HepG2 (cell line): Measurements from ENCODE around the gene KCNMA1. TPM values are rescaled to one million over a fixed set of nuclear protein-coding genes. Genes with fewer than 3 reads are reported as not detected.

Experiments used
- ATAC-seq: fragments of 200-7000 bp; cut with Tn5 transposase; 3 replicates; pipeline ENCODE4 v1.9.1; 2020; ENCODE audit warnings: mild to moderate bottlenecking, moderate library complexity
- BruUV-seq: library from RNA; stranded (reverse); fragments of 400-500 nt; replicated peaks from 2 replicates; lab custom pipeline; 2021; lab: Mats Ljungman, UMichigan
- CTCF ChIA-PET: fragments of 300-600 bp; formaldehyde crosslinking; extraction: SDS; loops from one replicate; lab custom pipeline; 2021; ENCODE audit warnings: low total read pairs, inconsistent platforms, low intra/inter-chr PET ratio; lab: Yijun Ruan, JAX
- POLR2A ChIA-PET: fragments of 350-600 bp; sonication (Branson Sonifier 250); formaldehyde crosslinking; loops from one replicate; lab custom pipeline; 2020; ENCODE audit warnings: antibody characterized with exemption, inconsistent platforms; lab: Yijun Ruan, JAX
- DNase-seq: peaks from one replicate; pipeline ENCODE4 v3.0.0-alpha.2; 2015; ENCODE audit warnings: low spot score
- FAIRE-seq: peaks from 3 replicates; lab custom pipeline; 2011; peaks lifted over from hg19 to GRCh38; lab: Jason Lieb, UNC
- H2AFZ ChIP-seq: one replicate; pipeline ENCODE4 v1.6.1; 2011; ENCODE audit warnings: low read length, inconsistent platforms
- H3K27ac ChIP-seq: fragments of 300-600 bp; 3 replicates; pipeline ENCODE4 v1.8.0; 2011; ENCODE audit warnings: mixed run types, mild to moderate bottlenecking, mixed read lengths, low read length, inconsistent platforms; ENCODE audit not compliant: insufficient read depth; ENCODE audit errors: extremely low read length
- H3K27me3 ChIP-seq, 2 experiments: fragments of 200-600 bp in 1 of 2; 2 replicates in 1 of 2; 3 replicates in 1 of 2; pipeline versions ENCODE4 v1.6.0 to v1.8.0; 2011; ENCODE audit warnings: low read length in 2 of 2, mild to moderate bottlenecking in 2 of 2, moderate library complexity in 2 of 2, inconsistent platforms in 1 of 2; ENCODE audit not compliant: insufficient read depth in 2 of 2, control insufficient read depth in 1 of 2
- H3K36me3 ChIP-seq, 2 experiments: fragments of 200-600 bp in 1 of 2; replicated peaks in 1 of 2; 2 replicates in 1 of 2; 3 replicates in 1 of 2; pipeline versions ENCODE4 v1.5.1 to v1.8.0; 2011; ENCODE audit warnings: low read length in 2 of 2, inconsistent platforms in 1 of 2; ENCODE audit not compliant: insufficient read depth in 2 of 2, control insufficient read depth in 1 of 2
- H3K4me1 ChIP-seq: 2 replicates; pipeline ENCODE4 v1.5.1; 2012; ENCODE audit warnings: low read length, inconsistent platforms; ENCODE audit not compliant: insufficient read depth
- H3K4me2 ChIP-seq: 2 replicates; pipeline ENCODE4 v1.6.0; 2011; ENCODE audit warnings: low read depth, low read length, inconsistent platforms
- H3K4me3 ChIP-seq, 3 experiments: fragments of 200-600 bp in 1 of 3; sonication (generic), shearing (Covaris generic) in 1 of 3; replicated peaks in 1 of 3; 2 replicates each; pipeline ENCODE4 v1.5.1; 2011 to 2016; ENCODE audit warnings: low read length in 3 of 3, inconsistent platforms in 2 of 3, low read depth in 2 of 3, mild to moderate bottlenecking in 2 of 3, control low read depth in 1 of 3, mixed read lengths in 1 of 3; ENCODE audit not compliant: insufficient read depth in 1 of 3
- H3K79me2 ChIP-seq: one replicate; pipeline ENCODE4 v1.6.1; 2011; ENCODE audit warnings: low read length, inconsistent platforms; ENCODE audit not compliant: insufficient read depth
- H3K9ac ChIP-seq: 2 replicates; pipeline ENCODE4 v1.6.0; 2011; ENCODE audit warnings: mild to moderate bottlenecking, low read depth, low read length, inconsistent platforms; ENCODE audit not compliant: insufficient read depth
- H3K9me3 ChIP-seq: 2 replicates; pipeline ENCODE4 v1.5.1; 2012; ENCODE audit warnings: mild to moderate bottlenecking, low read length
- H4K20me1 ChIP-seq: 2 replicates; pipeline ENCODE4 v1.6.0; 2011; ENCODE audit warnings: inconsistent platforms, mild to moderate bottlenecking, low read length, moderate library complexity; ENCODE audit not compliant: insufficient read depth
- ARNT2 ChIP-seq: sonication (generic); formaldehyde crosslinking; IDR thresholded peaks from 2 replicates; pipeline ENCODE4 v1.8.0; 2022; ENCODE audit warnings: mild to moderate bottlenecking, low read depth, missing genetic modification reagents, moderate library complexity
- ATF3 ChIP-seq: sonication (generic); formaldehyde crosslinking; IDR thresholded peaks from 2 replicates; pipeline ENCODE4 v1.4.0; 2020; ENCODE audit warnings: missing genetic modification reagents
- CENPT ChIP-seq: sonication (generic); formaldehyde crosslinking; IDR thresholded peaks from 2 replicates; pipeline ENCODE4 v1.8.0; 2022; ENCODE audit warnings: low read depth, mild to moderate bottlenecking, moderate library complexity, missing genetic modification reagents
- ESRRA ChIP-seq: sonication (generic); formaldehyde crosslinking; IDR thresholded peaks from 2 replicates; pipeline ENCODE4 v1.5.1; 2020; ENCODE audit warnings: mild to moderate bottlenecking, low read depth, missing genetic modification reagents
- IKZF4 ChIP-seq: sonication (generic); formaldehyde crosslinking; IDR thresholded peaks from 2 replicates; pipeline ENCODE4 v1.5.1; 2020; ENCODE audit warnings: borderline replicate concordance, mild to moderate bottlenecking, low read depth, missing genetic modification reagents; ENCODE audit errors: not compliant biosample characterization
- SP1 ChIP-seq, 2 experiments: fragments of 450-650 bp in 1 of 2; sonication (generic) in 1 of 2; formaldehyde crosslinking in 1 of 2; IDR thresholded peaks; 2 replicates each; pipeline versions ENCODE4 v1.4.0 to v1.6.1; 2016 to 2020; ENCODE audit warnings: missing genetic modification reagents in 1 of 2
- STAT5B ChIP-seq: sonication (generic); formaldehyde crosslinking; IDR thresholded peaks from 2 replicates; pipeline ENCODE4 v1.4.0; 2020; ENCODE audit warnings: missing genetic modification reagents
- ZBTB44 ChIP-seq: sonication (generic); formaldehyde crosslinking; IDR thresholded peaks from 2 replicates; pipeline ENCODE4 v1.4.0; 2020; ENCODE audit warnings: missing genetic modification reagents
- ZNF431 ChIP-seq: sonication (generic); formaldehyde crosslinking; IDR thresholded peaks from 2 replicates; pipeline ENCODE4 v1.9.0; 2022; ENCODE audit warnings: missing genetic modification reagents, low read depth, mild to moderate bottlenecking, borderline replicate concordance
- ZNF670 ChIP-seq: sonication (generic); formaldehyde crosslinking; IDR thresholded peaks from 2 replicates; pipeline ENCODE4 v1.8.0; 2022; ENCODE audit warnings: mild to moderate bottlenecking, missing genetic modification reagents, borderline replicate concordance
- ZNF784 ChIP-seq: sonication (generic); formaldehyde crosslinking; IDR thresholded peaks from 2 replicates; pipeline ENCODE4 v1.5.1; 2020; ENCODE audit warnings: missing genetic modification reagents, mild to moderate bottlenecking, borderline replicate concordance
- WGBS: methylation state at CpG from one replicate; pipeline ENCODE4 v1.1.6; 2017; ENCODE audit warnings: low lambda C conversion rate; 5-methylcytosine and 5-hydroxymethylcytosine counted together
- in situ Hi-C: cut with HindIII; loops from 2 replicates; pipeline ENCODE4 v1.10.0; 2017; ENCODE audit warnings: low pct_unique_long_range_greater_than_20kb; ENCODE audit not compliant: extremely low pct_ligation_motif_present
- intact Hi-C: fragments of 100-400 bp; cut with micrococcal nuclease; formaldehyde crosslinking; loops from one replicate; pipeline ENCODE4 v1.10.0; 2022; ENCODE audit not compliant: unreplicated experiment
- polyA plus RNA-seq, 8 experiments: library from polyadenylated mRNA; depleted of rRNA in 3 of 8; stranded (reverse) in 7 of 8; unstranded in 1 of 8; fragments of >200 nt; fragmentation: Illumina TruSeq in 4 of 8; extraction: Trizol in 4 of 8; gene quantifications; 2 replicates each; pipeline versions ENCODE4 v1.2.1 to v1.2.3, GENCODE V29; 2011 to 2016; ENCODE audit warnings: low read depth in 4 of 8, missing spikeins in 1 of 8, mixed read lengths in 1 of 8; ENCODE audit not compliant: insufficient read depth in 1 of 8
- total RNA-seq, 5 experiments: library from RNA; depleted of rRNA; stranded (reverse); fragments of >200 nt; fragmentation: Illumina TruSeq; extraction: Trizol; gene quantifications; 2 replicates each; pipeline ENCODE4 v1.2.3, GENCODE V29; 2016; ENCODE audit warnings: low read depth in 1 of 5
- TF ChIP-seq, protein P1 (sequence below): sonication (generic); formaldehyde crosslinking; conservative IDR thresholded peaks from 2 replicates; pipeline ENCODE4 v1.8.0; 2022; ENCODE audit warnings: missing genetic modification reagents
- TF ChIP-seq, protein P2 (sequence below): sonication (generic); formaldehyde crosslinking; IDR thresholded peaks from 2 replicates; pipeline ENCODE4 v1.8.1; 2022; ENCODE audit warnings: mild to moderate bottlenecking, missing genetic modification reagents

Gene KCNMA1
- total and polyA plus RNA-seq, 2 of the 13 experiments (the other 11 are each of a cell fraction or from before 2014, with no cell fraction given): 0.02 TPM; not detected in 1

DNA sequence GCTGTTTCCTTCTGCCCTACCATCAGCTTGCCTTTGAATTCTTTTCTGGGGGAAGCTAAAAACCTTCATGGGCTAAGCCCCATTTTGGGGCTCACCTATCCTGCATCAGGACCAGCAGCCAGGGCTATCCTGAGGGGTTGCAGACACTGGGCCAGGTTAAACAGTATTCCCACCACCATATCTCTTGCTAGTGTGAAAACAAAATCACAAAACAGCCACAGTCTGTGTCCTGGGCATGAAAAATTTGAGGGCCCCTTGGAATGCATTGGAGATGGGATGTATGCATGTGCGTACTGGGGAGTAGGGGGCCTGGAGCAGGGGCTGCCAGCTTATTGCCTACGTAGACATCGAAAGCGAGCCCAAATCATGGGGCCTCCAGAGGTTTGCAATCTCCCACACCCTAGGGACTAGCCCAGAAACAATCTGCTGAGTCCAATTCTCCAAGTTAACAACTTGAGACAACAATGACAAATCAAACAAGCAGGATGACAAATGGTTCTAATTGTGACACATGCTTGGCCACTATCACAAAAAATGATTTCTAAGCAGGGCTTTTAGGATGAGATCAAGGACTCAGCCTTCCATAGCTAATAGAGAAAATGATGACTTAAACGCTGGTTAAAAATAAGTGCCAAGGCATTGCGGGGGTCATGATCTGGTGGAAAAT, 557.1 kb downstream of the KCNMA1 start:
- H3K9ac ChIP-seq: no peak overlapping the region
- H3K27ac ChIP-seq: no peak overlapping the region
- H3K9me3 ChIP-seq: no peaks in the 10 kb centered on the region
- ATAC-seq: no peak
- no peaks in the 10 kb centered on the region; a peak in 1 of 5 replicates for H3K27me3 ChIP-seq
- no peaks in the 10 kb centered on the region for H3K79me2 ChIP-seq
- H3K4me3 ChIP-seq: no peak overlapping the region
- no peaks in the 10 kb centered on the region for H3K36me3 ChIP-seq
- H3K4me1 ChIP-seq: no peaks in the 10 kb centered on the region
- no peak overlapping the region for H3K4me2 ChIP-seq
- POLR2A ChIA-PET: no interaction called here
- in situ Hi-C loops: no loop called here
- no peaks in the 10 kb centered on the region for H4K20me1 ChIP-seq
- CTCF ChIA-PET: no interaction called here
- H2AFZ ChIP-seq: no peak overlapping the region
- DNase-seq: no peak
- intact Hi-C loops: no loop called here
- WGBS: 27% methylated on average over 6 of the region's 6 CpGs
- no TSS peak for BruUV-seq
- FAIRE-seq: no peak
- TF ChIP-seq ZNF784 (CRISPR knock-in tag) (no peak), ESRRA (CRISPR knock-in tag) (no peak), ZNF670 (no peak), SP1 (IDR thresholded peaks at IDR 0.05) (no peak), SP1 (CRISPR knock-in tag; IDR thresholded peaks at IDR 0.05) (no peak), ARNT2 (CRISPR knock-in tag) (no peak), STAT5B (CRISPR knock-in tag) (no peak), ZBTB44 (no peak), ZNF431 (CRISPR knock-in tag) (no peak), IKZF4 (no peak), CENPT (CRISPR knock-in tag) (no peak), ATF3 (CRISPR knock-in tag) (no peak)
- TF ChIP-seq, protein P1, sequence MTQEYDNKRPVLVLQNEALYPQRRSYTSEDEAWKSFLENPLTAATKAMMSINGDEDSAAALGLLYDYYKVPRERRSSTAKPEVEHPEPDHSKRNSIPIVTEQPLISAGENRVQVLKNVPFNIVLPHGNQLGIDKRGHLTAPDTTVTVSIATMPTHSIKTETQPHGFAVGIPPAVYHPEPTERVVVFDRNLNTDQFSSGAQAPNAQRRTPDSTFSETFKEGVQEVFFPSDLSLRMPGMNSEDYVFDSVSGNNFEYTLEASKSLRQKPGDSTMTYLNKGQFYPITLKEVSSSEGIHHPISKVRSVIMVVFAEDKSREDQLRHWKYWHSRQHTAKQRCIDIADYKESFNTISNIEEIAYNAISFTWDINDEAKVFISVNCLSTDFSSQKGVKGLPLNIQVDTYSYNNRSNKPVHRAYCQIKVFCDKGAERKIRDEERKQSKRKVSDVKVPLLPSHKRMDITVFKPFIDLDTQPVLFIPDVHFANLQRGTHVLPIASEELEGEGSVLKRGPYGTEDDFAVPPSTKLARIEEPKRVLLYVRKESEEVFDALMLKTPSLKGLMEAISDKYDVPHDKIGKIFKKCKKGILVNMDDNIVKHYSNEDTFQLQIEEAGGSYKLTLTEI (CRISPR knock-in tag): no peak
- TF ChIP-seq, protein P2, sequence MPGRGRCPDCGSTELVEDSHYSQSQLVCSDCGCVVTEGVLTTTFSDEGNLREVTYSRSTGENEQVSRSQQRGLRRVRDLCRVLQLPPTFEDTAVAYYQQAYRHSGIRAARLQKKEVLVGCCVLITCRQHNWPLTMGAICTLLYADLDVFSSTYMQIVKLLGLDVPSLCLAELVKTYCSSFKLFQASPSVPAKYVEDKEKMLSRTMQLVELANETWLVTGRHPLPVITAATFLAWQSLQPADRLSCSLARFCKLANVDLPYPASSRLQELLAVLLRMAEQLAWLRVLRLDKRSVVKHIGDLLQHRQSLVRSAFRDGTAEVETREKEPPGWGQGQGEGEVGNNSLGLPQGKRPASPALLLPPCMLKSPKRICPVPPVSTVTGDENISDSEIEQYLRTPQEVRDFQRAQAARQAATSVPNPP (CRISPR knock-in tag): no peak
